Endothelial cell of umbilical vein (primary cell): ENCODE data around the gene CD38. TPM values are rescaled to one million over a fixed set of nuclear protein-coding genes. Genes with fewer than 3 reads are reported as not detected.

Source experiments
- BruUV-seq: library from RNA; stranded (reverse); fragments of 400-500 nt; replicated peaks from 2 replicates; lab custom pipeline; 2021; lab: Mats Ljungman, UMichigan
- CTCF ChIA-PET: fragments of 300-600, 350-600 bp; sonication (Branson Sonifier 250); formaldehyde crosslinking; loops from one replicate; lab custom pipeline; 2021; ENCODE audit warnings: antibody characterized with exemption, inconsistent platforms; lab: Charles Lee
- POLR2A ChIA-PET: fragments of 300-600, 350-600 bp; sonication (Branson Sonifier 250); formaldehyde crosslinking; loops from one replicate; lab custom pipeline; 2021; ENCODE audit warnings: antibody characterized with exemption, inconsistent platforms; lab: Charles Lee
- DNase-seq: peaks from one replicate; pipeline ENCODE4 v3.0.0-alpha.2; 2011; ENCODE audit warnings: low read depth, low spot score
- FAIRE-seq: peaks from 2 replicates; lab custom pipeline; 2011; peaks lifted over from hg19 to GRCh38; lab: Jason Lieb, UNC
- H2AFZ ChIP-seq: 2 replicates; pipeline ENCODE4 v1.6.0; 2012; ENCODE audit warnings: low read depth, low read length, control low read depth, inconsistent platforms
- H3K27ac ChIP-seq: 2 replicates; pipeline ENCODE4 v1.5.1; 2011; ENCODE audit warnings: low read depth, mild to moderate bottlenecking, control low read depth, low read length, moderate library complexity; ENCODE audit not compliant: insufficient read depth
- H3K27me3 ChIP-seq, 2 experiments: 2 replicates each; pipeline versions ENCODE4 v1.6.0 to v1.6.1; 2011; ENCODE audit warnings: low read length in 2 of 2, mixed read lengths in 1 of 2; ENCODE audit not compliant: control insufficient read depth in 2 of 2, insufficient read depth in 2 of 2
- H3K36me3 ChIP-seq, 2 experiments: 2 replicates in 1 of 2; 3 replicates in 1 of 2; pipeline ENCODE4 v1.5.1; 2011; ENCODE audit warnings: low read length in 2 of 2, mild to moderate bottlenecking in 1 of 2, moderate library complexity in 1 of 2; ENCODE audit not compliant: control insufficient read depth in 2 of 2, insufficient read depth in 2 of 2; ENCODE audit errors: extremely low read depth in 1 of 2
- H3K4me1 ChIP-seq: 3 replicates; pipeline ENCODE4 v1.5.1; 2011; ENCODE audit warnings: mild to moderate bottlenecking, low read length; ENCODE audit not compliant: control insufficient read depth, insufficient read depth; ENCODE audit errors: extremely low read depth
- H3K4me2 ChIP-seq: 2 replicates; pipeline ENCODE4 v1.6.1; 2011; ENCODE audit warnings: low read length, control low read depth, mixed read lengths; ENCODE audit not compliant: insufficient read depth
- H3K4me3 ChIP-seq, 3 experiments: fragments of 200-600 bp in 1 of 3; sonication (generic), shearing (Covaris generic) in 1 of 3; replicated peaks in 1 of 3; 2 replicates each; pipeline ENCODE4 v1.5.1; 2011 to 2016; ENCODE audit warnings: control low read depth in 3 of 3, low read length in 3 of 3, mild to moderate bottlenecking in 2 of 3, inconsistent platforms in 1 of 3, low read depth in 1 of 3, moderate library complexity in 1 of 3; ENCODE audit not compliant: insufficient read depth in 1 of 3
- H3K79me2 ChIP-seq: 2 replicates; pipeline ENCODE4 v1.6.0; 2012; ENCODE audit warnings: low read length, inconsistent platforms; ENCODE audit not compliant: control insufficient read depth, insufficient read depth
- H3K9ac ChIP-seq: replicated peaks from 2 replicates; pipeline ENCODE3; 2011; ENCODE audit warnings: low read length, control low read depth; ENCODE audit not compliant: insufficient read depth; ENCODE audit errors: extremely low read depth
- H3K9me1 ChIP-seq: replicated peaks from 3 replicates; pipeline ENCODE4 v1.6.0; 2011; ENCODE audit warnings: mild to moderate bottlenecking, low read length; ENCODE audit not compliant: control insufficient read depth, insufficient read depth; ENCODE audit errors: extremely low read depth
- H3K9me3 ChIP-seq: replicated peaks from 2 replicates; pipeline ENCODE4 v1.5.1; 2012; ENCODE audit warnings: low read length, inconsistent platforms; ENCODE audit not compliant: control insufficient read depth, insufficient read depth
- H4K20me1 ChIP-seq: replicated peaks from 2 replicates; pipeline ENCODE3; 2011; ENCODE audit warnings: mild to moderate bottlenecking, low read length; ENCODE audit not compliant: control insufficient read depth, insufficient read depth; ENCODE audit errors: extremely low read depth
- EZH2 ChIP-seq: IDR thresholded peaks from 2 replicates; pipeline ENCODE4 v1.6.1; 2012; ENCODE audit warnings: borderline replicate concordance, low read depth, mild to moderate bottlenecking, moderate library complexity, low read length, inconsistent platforms; ENCODE audit not compliant: severe bottlenecking
- FOS ChIP-seq: IDR thresholded peaks from 2 replicates; pipeline ENCODE4 v1.6.1; 2011; ENCODE audit warnings: mild to moderate bottlenecking, low read length, moderate library complexity, borderline replicate concordance; ENCODE audit not compliant: insufficient read depth
- GATA2 ChIP-seq: IDR thresholded peaks from 2 replicates; pipeline ENCODE4 v1.7.0; 2011; ENCODE audit warnings: low read depth, mild to moderate bottlenecking, moderate library complexity, mixed read lengths, low read length; ENCODE audit not compliant: insufficient read length, insufficient read depth
- JUN ChIP-seq: IDR thresholded peaks from 2 replicates; pipeline ENCODE4 v1.6.1; 2011; ENCODE audit warnings: borderline replicate concordance, low read depth; ENCODE audit not compliant: insufficient read length, insufficient read depth
- MYC ChIP-seq: IDR thresholded peaks from one replicate; pipeline ENCODE4 v1.6.1; 2011; ENCODE audit warnings: mild to moderate bottlenecking, low read depth, low read length
- POLR2A ChIP-seq: IDR thresholded peaks from 2 replicates; pipeline ENCODE4 v1.6.1; 2012; ENCODE audit warnings: low read depth, mild to moderate bottlenecking, control low read depth, low read length
- POLR2AphosphoS5 ChIP-seq: IDR thresholded peaks from 2 replicates; pipeline ENCODE4 v1.6.1; 2012; ENCODE audit warnings: low read depth, mild to moderate bottlenecking, control low read depth, low read length, moderate library complexity; ENCODE audit not compliant: insufficient read depth
- dilution Hi-C: fragments of 300-500 bp; cut with MboI; formaldehyde crosslinking; loops from one replicate; pipeline ENCODE4 v1.15.0; 2019; ENCODE audit warnings: low sequenced_read_pairs; ENCODE audit not compliant: extremely low pct_ligation_motif_present
- intact Hi-C: fragments of 100-400 bp; cut with micrococcal nuclease; formaldehyde crosslinking; loops from one replicate; pipeline ENCODE4 v1.10.0; 2022
- polyA plus RNA-seq, 4 experiments: library from polyadenylated mRNA; depleted of rRNA in 3 of 4; stranded (reverse) in 3 of 4; unstranded in 1 of 4; fragments of >200 nt; gene quantifications; 2 replicates each; pipeline versions ENCODE4 v1.2.1 to v1.2.3, GENCODE V29; 2011 to 2012; ENCODE audit warnings: missing spikeins in 1 of 4
- total RNA-seq: library from RNA; stranded (reverse); gene quantifications from 2 replicates; pipeline ENCODE4 v1.2.3, GENCODE V29; 2021
- TF ChIP-seq, protein P1 (sequence below): IDR thresholded peaks from 2 replicates; pipeline ENCODE4 v1.6.1; 2011; ENCODE audit not compliant: insufficient read depth, insufficient read length
- TF ChIP-seq, protein P2 (sequence below), 2 donors: IDR thresholded peaks; 1 replicate in 1 of 2; 2 replicates in 1 of 2; pipeline ENCODE4 v1.5.1; 2011; ENCODE audit warnings: low read length in 2 of 2, mild to moderate bottlenecking in 2 of 2, moderate library complexity in 2 of 2, control low read depth in 1 of 2, inconsistent platforms in 1 of 2, low read depth in 1 of 2; ENCODE audit not compliant: insufficient read depth in 1 of 2; ENCODE audit errors: extremely low read depth in 1 of 2

CD38 gene
- total and polyA plus RNA-seq, 2 donors (not counting 3 experiments of a cell fraction or from before 2014, with no cell fraction given) = 0.11 to 0.31 TPM

DNA sequence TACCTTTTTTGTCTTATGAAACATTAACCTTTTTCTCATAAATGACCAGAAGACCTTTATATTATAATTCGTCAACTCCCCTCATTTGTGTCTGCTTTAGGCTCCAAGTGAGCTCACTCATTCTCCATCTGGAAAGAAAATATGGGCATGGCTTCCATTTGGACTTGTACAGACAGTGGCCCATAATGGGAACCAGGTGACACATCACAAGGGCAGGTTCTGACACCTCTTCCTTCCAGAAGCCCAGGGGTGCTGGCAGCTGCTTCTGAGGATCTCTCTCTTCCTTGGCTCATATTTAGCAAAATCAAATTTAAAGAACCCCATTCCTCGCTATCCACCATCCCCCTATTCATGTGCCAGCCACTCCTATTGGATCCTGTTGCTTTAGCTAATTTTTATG lies 69.6 kb downstream of the CD38 start:
- H3K79me2 ChIP-seq = no peaks in the 10 kb centered on the region
- dilution Hi-C loops (no loop called here), intact Hi-C loops (no loop called here)
- POLR2A ChIA-PET = no interaction called here
- H3K36me3 ChIP-seq = no peaks in the 10 kb centered on the region
- no peak for FAIRE-seq
- no peak overlapping the region for H3K4me3 ChIP-seq
- H3K9me1 ChIP-seq = no peaks in the 10 kb centered on the region
- CTCF ChIA-PET = interaction anchor here (0.8 to 2.7 kb wide), 5 partner anchors 12 to 153 kb away, joined by 3 to 12 read pairs (median 6); no protein-coding TSS in a partner anchor
- H3K4me2 ChIP-seq = no peak overlapping the region
- TF ChIP-seq EZH2 (no peak), MYC (no peak), POLR2AphosphoS5 (no peak), JUN (no peak), GATA2 (no peak), FOS (no peak), POLR2A (no peak)
- TF ChIP-seq, protein P1, sequence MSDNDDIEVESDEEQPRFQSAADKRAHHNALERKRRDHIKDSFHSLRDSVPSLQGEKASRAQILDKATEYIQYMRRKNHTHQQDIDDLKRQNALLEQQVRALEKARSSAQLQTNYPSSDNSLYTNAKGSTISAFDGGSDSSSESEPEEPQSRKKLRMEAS = no peak
- TF ChIP-seq, protein P2, sequence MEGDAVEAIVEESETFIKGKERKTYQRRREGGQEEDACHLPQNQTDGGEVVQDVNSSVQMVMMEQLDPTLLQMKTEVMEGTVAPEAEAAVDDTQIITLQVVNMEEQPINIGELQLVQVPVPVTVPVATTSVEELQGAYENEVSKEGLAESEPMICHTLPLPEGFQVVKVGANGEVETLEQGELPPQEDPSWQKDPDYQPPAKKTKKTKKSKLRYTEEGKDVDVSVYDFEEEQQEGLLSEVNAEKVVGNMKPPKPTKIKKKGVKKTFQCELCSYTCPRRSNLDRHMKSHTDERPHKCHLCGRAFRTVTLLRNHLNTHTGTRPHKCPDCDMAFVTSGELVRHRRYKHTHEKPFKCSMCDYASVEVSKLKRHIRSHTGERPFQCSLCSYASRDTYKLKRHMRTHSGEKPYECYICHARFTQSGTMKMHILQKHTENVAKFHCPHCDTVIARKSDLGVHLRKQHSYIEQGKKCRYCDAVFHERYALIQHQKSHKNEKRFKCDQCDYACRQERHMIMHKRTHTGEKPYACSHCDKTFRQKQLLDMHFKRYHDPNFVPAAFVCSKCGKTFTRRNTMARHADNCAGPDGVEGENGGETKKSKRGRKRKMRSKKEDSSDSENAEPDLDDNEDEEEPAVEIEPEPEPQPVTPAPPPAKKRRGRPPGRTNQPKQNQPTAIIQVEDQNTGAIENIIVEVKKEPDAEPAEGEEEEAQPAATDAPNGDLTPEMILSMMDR (IDR thresholded peaks at IDR 0.05; ENCODE audit: extremely low read depth in 1 of 2, insufficient read depth in 1 of 2, low read depth in 1 of 2, low read length in 2 of 2) = no peak
- H3K9me3 ChIP-seq = no peaks in the 10 kb centered on the region
- H2AFZ ChIP-seq = no peak overlapping the region
- no TSS peak for BruUV-seq
- H3K27ac ChIP-seq = no peak overlapping the region
- no peaks in the 10 kb centered on the region for H4K20me1 ChIP-seq
- no peaks in the 10 kb centered on the region for H3K27me3 ChIP-seq
- DNase-seq = no peak
- no peaks in the 10 kb centered on the region for H3K4me1 ChIP-seq
- no peak overlapping the region for H3K9ac ChIP-seq
